KBM-7 (cell line): ENCODE measurements around the gene SNX22.
A peak's percentile ranks its signal among the peaks of the same experiment; 100 is the strongest.

Source experiments
- DNase-seq: peaks from one replicate; pipeline ENCODE4 v3.0.0-alpha.2; 2015
- in situ Hi-C: fragments of 300-500 bp; cut with MboI; formaldehyde crosslinking; loops from 2 replicates; pipeline ENCODE4 v1.14.3; 2020; ENCODE audit warnings: low sequenced_read_pairs, low pct_unique_long_range_greater_than_20kb, mixed read lengths

The SNX22 gene

GRCh38 chr15:64152507-64153387 lies 1.2 kb downstream of the SNX22 start:
- in situ Hi-C loops: no loop called here
- no peak for DNase-seq

- peak; percentile 96 for DNase-seq
- in situ Hi-C loops: no loop called here
These were observed 2.2 kb downstream of the SNX22 start for GRCh38 chr15:64153480-64154367.

GRCh38 chr15:64155802-64156651 lies 4.5 kb downstream of the SNX22 start:
- in situ Hi-C loops: no loop called here

GRCh38 chr15:64156652-64157331 lies 5.3 kb downstream of the SNX22 start:
- no peak for DNase-seq
- in situ Hi-C loops: no loop called here

More at GRCh38 chr15:64155802-64156651, 4.5 kb downstream of the SNX22 start:
- no peak for DNase-seq

GRCh38 chr15:64157599-64158125 lies 6.1 kb downstream of the SNX22 start:
- in situ Hi-C loops: no loop called here

GRCh38 chr15:64158363-64159134 lies 7.0 kb downstream of the SNX22 start:
- in situ Hi-C loops: no loop called here
- no peak for DNase-seq

More at GRCh38 chr15:64157599-64158125, 6.1 kb downstream of the SNX22 start:
- DNase-seq: no peak

- in situ Hi-C loops: no loop called here
- DNase-seq: no peak
These were observed 10.4 kb downstream of the SNX22 start for GRCh38 chr15:64161688-64162477.

GRCh38 chr15:64162478-64162868 lies 10.9 kb downstream of the SNX22 start:
- DNase-seq: no peak
- in situ Hi-C loops: no loop called here

GRCh38 chr15:64162869-64163658 lies 11.5 kb downstream of the SNX22 start, which contains the start of gene PPIB:
Gene PPIB (minus strand): TSS chr15:64163022. CDS start chr15:64162986, 36 bp downstream.
- DNase-seq: peak; percentile 100
- in situ Hi-C loops: no loop called here

- in situ Hi-C loops: no loop called here
- DNase-seq: peak; percentile 54
These were observed 12.3 kb downstream of the SNX22 start for GRCh38 chr15:64163659-64164362.

GRCh38 chr15:64164436-64164835 lies 12.9 kb downstream of the SNX22 start:
- DNase-seq: no peak
- in situ Hi-C loops: no loop called here

GRCh38 chr15:64166102-64166890 lies 14.8 kb downstream of the SNX22 start:
- in situ Hi-C loops: no loop called here
- no peak for DNase-seq

GRCh38 chr15:64180235-64180824 lies 28.8 kb downstream of the SNX22 start:
- DNase-seq: no peak
- in situ Hi-C loops: no loop called here

- in situ Hi-C loops: no loop called here
- DNase-seq: no peak
These were observed 31.4 kb downstream of the SNX22 start for GRCh38 chr15:64182859-64183370.
